Measurements from ENCODE around the gene CRYL1. TPM values are rescaled to one million over a fixed set of nuclear protein-coding genes. Genes with fewer than 3 reads are reported as not detected.

CRYL1 gene
- total RNA-seq, 1 experiment from 2014 or later = 5.9 TPM

DNA sequence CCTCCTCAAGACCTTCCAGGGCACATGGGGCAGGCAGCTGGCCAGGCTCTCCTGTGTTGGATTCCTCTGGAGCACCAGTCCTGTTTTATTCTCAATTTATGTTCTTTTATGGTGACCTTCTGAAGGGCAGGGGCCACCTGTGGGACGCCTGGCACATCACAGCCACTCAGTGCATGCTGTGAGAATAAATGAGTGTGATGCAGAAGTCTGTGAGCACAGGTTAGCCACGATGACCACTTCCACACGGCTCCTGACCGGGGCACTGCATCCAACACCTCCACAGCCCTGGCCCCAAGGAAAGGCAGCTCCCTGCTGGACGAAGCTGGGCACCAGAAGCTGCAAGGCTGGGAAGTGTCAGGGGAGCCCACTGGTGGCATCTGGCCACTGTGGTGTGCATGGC lies 122.8 kb downstream of the CRYL1 start:
- no TSS peak for BruUV-seq (replicated peaks)
- ChIA-PET CTCF (no interaction called here), POLR2A (ENCODE audit: low non-redundant PET) (no interaction called here)
- no peaks in the 10 kb centered on the region for H3K36me3 ChIP-seq (ENCODE audit: insufficient read depth, low read length, poor library complexity, severe bottlenecking)
- H3K27me3 ChIP-seq (replicated peaks; ENCODE audit: insufficient read depth, low read depth, low read length, poor library complexity) = no peaks in the 10 kb centered on the region
- no peaks in the 10 kb centered on the region for H3K9me3 ChIP-seq (ENCODE audit: low read depth, low read length, poor library complexity, severe bottlenecking)
- no peak overlapping the region for H3K27ac ChIP-seq (ENCODE audit: low read depth, low read length, poor library complexity, severe bottlenecking)
- no peak overlapping the region for H3K4me3 ChIP-seq (ENCODE audit: low read depth, low read length, poor library complexity, severe bottlenecking)
- TF ChIP-seq EZH2 (IDR thresholded peaks at IDR 0.05; ENCODE audit: borderline replicate concordance, low read depth, low read length, poor library complexity, severe bottlenecking) = no peak
- TF ChIP-seq, protein P1, sequence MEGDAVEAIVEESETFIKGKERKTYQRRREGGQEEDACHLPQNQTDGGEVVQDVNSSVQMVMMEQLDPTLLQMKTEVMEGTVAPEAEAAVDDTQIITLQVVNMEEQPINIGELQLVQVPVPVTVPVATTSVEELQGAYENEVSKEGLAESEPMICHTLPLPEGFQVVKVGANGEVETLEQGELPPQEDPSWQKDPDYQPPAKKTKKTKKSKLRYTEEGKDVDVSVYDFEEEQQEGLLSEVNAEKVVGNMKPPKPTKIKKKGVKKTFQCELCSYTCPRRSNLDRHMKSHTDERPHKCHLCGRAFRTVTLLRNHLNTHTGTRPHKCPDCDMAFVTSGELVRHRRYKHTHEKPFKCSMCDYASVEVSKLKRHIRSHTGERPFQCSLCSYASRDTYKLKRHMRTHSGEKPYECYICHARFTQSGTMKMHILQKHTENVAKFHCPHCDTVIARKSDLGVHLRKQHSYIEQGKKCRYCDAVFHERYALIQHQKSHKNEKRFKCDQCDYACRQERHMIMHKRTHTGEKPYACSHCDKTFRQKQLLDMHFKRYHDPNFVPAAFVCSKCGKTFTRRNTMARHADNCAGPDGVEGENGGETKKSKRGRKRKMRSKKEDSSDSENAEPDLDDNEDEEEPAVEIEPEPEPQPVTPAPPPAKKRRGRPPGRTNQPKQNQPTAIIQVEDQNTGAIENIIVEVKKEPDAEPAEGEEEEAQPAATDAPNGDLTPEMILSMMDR (conservative IDR thresholded peaks at IDR 0.05; ENCODE audit: low read depth, low read length) = no peak
- DNase-seq (ENCODE audit: low spot score) = no peak
- intact Hi-C loops (cut with micrococcal nuclease; ENCODE audit: unreplicated experiment) = no loop called here
- no peaks in the 10 kb centered on the region for H3K4me1 ChIP-seq (ENCODE audit: insufficient read depth, low read length, poor library complexity, severe bottlenecking)

DNA sequence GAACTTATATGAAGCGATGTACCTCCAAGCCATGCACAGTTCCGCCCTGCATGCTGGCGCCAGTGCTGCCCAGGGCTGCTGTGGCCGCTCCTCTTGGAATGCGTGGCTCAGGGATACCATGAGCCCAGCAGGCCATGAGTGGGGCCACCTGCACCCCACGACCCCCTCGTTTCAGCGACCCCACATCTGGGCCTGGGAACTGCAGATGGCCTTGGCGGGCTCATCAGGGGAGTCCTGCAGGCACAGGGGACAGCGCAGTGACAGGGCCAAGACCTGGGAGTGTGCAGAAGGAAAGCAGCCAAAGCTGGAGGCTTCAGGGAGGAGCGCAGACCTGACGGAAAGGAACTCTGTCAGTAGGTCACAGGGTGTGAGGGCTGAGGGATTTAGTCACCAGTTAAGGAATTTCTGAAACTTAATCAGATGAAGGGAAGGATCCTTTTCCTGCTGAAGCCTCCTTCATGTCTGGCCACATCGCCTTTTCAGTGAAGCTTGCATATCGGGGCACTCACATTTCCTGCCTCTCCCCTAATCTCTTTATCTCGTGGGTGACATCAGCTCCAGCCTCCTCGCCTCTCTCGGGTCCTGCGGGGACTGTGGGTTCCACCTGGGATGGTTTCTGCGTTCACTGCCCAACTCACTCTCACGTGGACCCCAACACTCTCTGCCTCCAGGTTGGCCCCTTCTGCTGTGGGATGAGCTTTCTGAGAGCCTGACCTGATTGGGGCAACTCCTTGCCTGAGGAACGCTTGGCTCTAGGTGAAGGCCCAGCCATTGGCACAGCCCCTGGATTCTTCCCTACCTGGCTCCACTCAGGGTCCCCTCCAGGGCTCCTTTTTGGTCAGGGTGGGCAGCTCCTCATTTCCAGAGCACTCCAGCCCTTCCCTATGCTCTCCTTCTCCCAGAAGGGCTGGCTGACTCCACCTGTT lies 123.5 kb downstream of the CRYL1 start:
- BruUV-seq (replicated peaks) = no TSS peak
- CTCF ChIA-PET = no interaction called here

DNA sequence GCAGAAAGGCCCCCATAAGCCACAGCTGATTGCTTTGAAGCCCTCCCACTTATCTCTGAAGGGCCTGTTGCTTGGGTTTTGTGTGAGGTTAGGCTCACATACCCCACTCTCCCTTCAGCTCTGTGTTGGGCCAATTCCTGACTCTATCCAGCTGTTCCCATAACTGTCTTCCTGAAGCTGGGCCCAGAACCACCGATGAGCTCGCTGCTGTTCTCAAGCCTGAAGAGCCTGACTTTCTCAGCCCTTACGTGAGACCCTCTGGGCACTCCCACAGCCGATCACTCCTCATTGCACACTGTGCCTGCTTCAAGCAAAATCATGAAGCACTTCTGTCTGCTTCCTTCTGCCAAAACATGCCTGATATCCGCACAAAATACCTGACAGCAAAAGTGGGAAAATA lies 124.1 kb downstream of the CRYL1 start:
- no TSS peak for BruUV-seq (replicated peaks)
- CTCF ChIA-PET = no interaction called here

More for the DNA sequence above, 123.5 kb downstream of the CRYL1 start:
- intact Hi-C loops (cut with micrococcal nuclease; ENCODE audit: unreplicated experiment) = no loop called here
- POLR2A ChIA-PET (ENCODE audit: low non-redundant PET) = no interaction called here
- H3K4me1 ChIP-seq (ENCODE audit: insufficient read depth, low read length, poor library complexity, severe bottlenecking) = no peaks in the 10 kb centered on the region
- no peak overlapping the region for H3K27ac ChIP-seq (ENCODE audit: low read depth, low read length, poor library complexity, severe bottlenecking)
- H3K27me3 ChIP-seq (replicated peaks; ENCODE audit: insufficient read depth, low read depth, low read length, poor library complexity) = no peaks in the 10 kb centered on the region
- TF ChIP-seq, protein P1 (conservative IDR thresholded peaks at IDR 0.05; ENCODE audit: low read depth, low read length) = no peak
- no peak for TF ChIP-seq EZH2 (IDR thresholded peaks at IDR 0.05; ENCODE audit: borderline replicate concordance, low read depth, low read length, poor library complexity, severe bottlenecking)
- H3K4me3 ChIP-seq (ENCODE audit: low read depth, low read length, poor library complexity, severe bottlenecking) = no peak overlapping the region
- no peaks in the 10 kb centered on the region for H3K36me3 ChIP-seq (ENCODE audit: insufficient read depth, low read length, poor library complexity, severe bottlenecking)
- H3K9me3 ChIP-seq (ENCODE audit: low read depth, low read length, poor library complexity, severe bottlenecking) = no peaks in the 10 kb centered on the region
- DNase-seq (ENCODE audit: low spot score) = no peak

More for the DNA sequence above, 124.1 kb downstream of the CRYL1 start:
- Histone ChIP-seq H3K9me3 (ENCODE audit: low read depth, low read length, poor library complexity, severe bottlenecking) (no peaks in the 10 kb centered on the region), H3K4me1 (ENCODE audit: insufficient read depth, low read length, poor library complexity, severe bottlenecking) (no peaks in the 10 kb centered on the region), H3K27me3 (replicated peaks; ENCODE audit: insufficient read depth, low read depth, low read length, poor library complexity) (no peaks in the 10 kb centered on the region), H3K4me3 (ENCODE audit: low read depth, low read length, poor library complexity, severe bottlenecking) (no peak overlapping the region), H3K27ac (ENCODE audit: low read depth, low read length, poor library complexity, severe bottlenecking) (no peak overlapping the region), H3K36me3 (ENCODE audit: insufficient read depth, low read length, poor library complexity, severe bottlenecking) (no peaks in the 10 kb centered on the region)
- intact Hi-C loops (cut with micrococcal nuclease; ENCODE audit: unreplicated experiment) = no loop called here
- no peak for DNase-seq (ENCODE audit: low spot score)
- TF ChIP-seq EZH2 (IDR thresholded peaks at IDR 0.05; ENCODE audit: borderline replicate concordance, low read depth, low read length, poor library complexity, severe bottlenecking) = no peak
- TF ChIP-seq, protein P1 (conservative IDR thresholded peaks at IDR 0.05; ENCODE audit: low read depth, low read length) = no peak
- POLR2A ChIA-PET (ENCODE audit: low non-redundant PET) = no interaction called here

Data from A673 (cell line).